Measurements from ENCODE around the gene NUBPL.

- TF ChIP-seq SIN3A (IDR thresholded peaks at IDR 0.05; ENCODE audit: borderline replicate concordance, low read depth, low read length) (no peak), CTCF (IDR thresholded peaks at IDR 0.05) (no peak), USF2 (IDR thresholded peaks at IDR 0.05; ENCODE audit: borderline replicate concordance, low read depth, low read length) (no peak), MXI1 (IDR thresholded peaks at IDR 0.05; ENCODE audit: low read depth, low read length) (no peak), MAX (IDR thresholded peaks at IDR 0.05; ENCODE audit: low read depth) (no peak), TAF1 (IDR thresholded peaks at IDR 0.05; ENCODE audit: borderline replicate concordance, low read depth, low read length) (no peak), ELF1 (IDR thresholded peaks at IDR 0.05) (no peak), EP300 (IDR thresholded peaks at IDR 0.05; ENCODE audit: borderline replicate concordance in 1 of 2, low read depth in 1 of 2, low read length in 1 of 2) (no peak), GABPA (IDR thresholded peaks at IDR 0.05; ENCODE audit: low read depth) (no peak), REST (IDR thresholded peaks at IDR 0.05; ENCODE audit: low read depth, low read length) (no peak), SMC3 (IDR thresholded peaks at IDR 0.05; ENCODE audit: low read depth, low read length) (no peak), TEAD4 (IDR thresholded peaks at IDR 0.05; ENCODE audit: borderline replicate concordance, insufficient read depth) (no peak)
These were observed 5.0 kb upstream of the NUBPL start for GRCh38 chr14:31556191-31556590.
